LNCaP clone FGC (cell line): ENCODE measurements around the gene ADGRD1.

ENCODE experiments used
- DNase-seq: peaks from one replicate; pipeline ENCODE4 v3.0.0-alpha.2; 2011; ENCODE audit warnings: low read depth
- H3K4me3 ChIP-seq: 2 replicates; pipeline ENCODE4 v1.5.1; 2011; ENCODE audit warnings: mild to moderate bottlenecking, low read depth, low read length, control low read depth
- TF ChIP-seq, protein P1 (sequence below): IDR thresholded peaks from 2 replicates; pipeline ENCODE4 v1.5.1; 2012; ENCODE audit warnings: mild to moderate bottlenecking; ENCODE audit not compliant: control insufficient read depth, insufficient read depth; ENCODE audit errors: extremely low read depth

ADGRD1 gene

DNA sequence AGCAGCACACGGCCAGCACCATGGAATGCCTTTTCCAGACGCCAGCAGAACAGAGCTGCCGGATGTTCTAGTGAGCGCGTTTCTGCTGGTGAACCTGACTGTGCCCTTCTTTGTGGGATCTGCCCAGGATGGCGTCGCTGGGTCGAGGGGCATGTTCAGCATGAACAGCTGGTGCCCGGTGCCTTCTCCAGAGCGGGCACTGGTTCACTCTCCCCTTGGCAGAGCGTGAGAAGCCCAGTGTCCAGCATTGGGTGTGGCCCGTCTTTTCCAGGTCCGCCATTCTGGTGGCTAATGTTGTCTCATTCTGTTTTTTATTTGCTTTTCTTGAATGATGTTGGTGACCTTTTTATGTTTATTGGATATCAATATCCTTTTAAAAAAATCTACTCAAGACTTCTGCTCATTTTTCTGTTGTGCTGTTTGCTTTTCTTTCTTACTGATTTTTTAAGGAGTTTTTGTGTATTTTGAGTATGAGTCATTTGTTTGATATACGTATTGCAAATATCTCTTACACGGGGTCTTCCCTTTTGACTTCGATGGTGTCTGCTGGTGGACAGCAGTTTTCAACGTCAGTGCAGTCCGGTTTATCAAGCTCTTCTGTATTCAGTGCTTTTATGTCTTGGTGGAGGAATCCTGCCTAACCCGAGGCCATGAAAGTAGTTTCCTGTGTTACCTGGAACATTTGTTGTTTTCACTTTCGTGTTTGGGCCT lies 74.3 kb downstream of the ADGRD1 start:
- TF ChIP-seq, protein P1, sequence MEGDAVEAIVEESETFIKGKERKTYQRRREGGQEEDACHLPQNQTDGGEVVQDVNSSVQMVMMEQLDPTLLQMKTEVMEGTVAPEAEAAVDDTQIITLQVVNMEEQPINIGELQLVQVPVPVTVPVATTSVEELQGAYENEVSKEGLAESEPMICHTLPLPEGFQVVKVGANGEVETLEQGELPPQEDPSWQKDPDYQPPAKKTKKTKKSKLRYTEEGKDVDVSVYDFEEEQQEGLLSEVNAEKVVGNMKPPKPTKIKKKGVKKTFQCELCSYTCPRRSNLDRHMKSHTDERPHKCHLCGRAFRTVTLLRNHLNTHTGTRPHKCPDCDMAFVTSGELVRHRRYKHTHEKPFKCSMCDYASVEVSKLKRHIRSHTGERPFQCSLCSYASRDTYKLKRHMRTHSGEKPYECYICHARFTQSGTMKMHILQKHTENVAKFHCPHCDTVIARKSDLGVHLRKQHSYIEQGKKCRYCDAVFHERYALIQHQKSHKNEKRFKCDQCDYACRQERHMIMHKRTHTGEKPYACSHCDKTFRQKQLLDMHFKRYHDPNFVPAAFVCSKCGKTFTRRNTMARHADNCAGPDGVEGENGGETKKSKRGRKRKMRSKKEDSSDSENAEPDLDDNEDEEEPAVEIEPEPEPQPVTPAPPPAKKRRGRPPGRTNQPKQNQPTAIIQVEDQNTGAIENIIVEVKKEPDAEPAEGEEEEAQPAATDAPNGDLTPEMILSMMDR = no peak
- H3K4me3 ChIP-seq = no peak overlapping the region
- DNase-seq = no peak

DNA sequence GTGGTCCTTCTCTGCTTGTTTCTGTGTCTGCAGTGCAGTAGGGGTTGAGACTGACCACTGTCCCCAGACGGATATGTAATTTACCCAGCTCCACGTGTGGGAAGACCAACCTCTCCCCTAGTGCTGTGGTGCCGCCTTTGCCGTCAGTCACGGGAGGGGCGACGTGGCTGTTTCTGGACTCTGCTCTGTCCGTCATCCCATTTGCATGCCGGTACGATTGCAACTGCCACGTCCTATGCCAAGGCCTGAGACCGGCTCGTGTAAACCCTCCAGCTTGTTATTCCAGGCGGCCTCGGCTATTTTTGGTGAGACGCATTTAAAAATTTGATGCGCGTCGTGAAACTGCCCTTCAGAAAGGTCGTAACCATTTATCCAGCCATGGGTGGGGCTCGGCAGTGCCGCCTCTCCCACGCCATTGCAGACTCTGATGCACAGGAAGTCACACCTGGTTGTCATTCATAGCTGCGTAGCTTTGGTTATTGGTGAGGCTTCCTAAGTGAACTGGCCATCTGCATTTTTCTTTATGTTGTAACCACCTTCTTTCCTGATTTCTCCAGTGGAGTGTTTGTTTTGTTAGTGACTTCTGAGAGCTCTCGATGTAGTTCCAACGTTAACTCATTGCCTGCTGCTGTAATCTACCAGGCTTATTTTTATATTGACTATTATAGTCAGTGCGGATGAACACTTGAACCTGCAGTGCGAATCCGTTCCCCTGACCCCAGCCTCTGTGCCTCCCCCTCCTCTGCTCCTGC lies 75.1 kb downstream of the ADGRD1 start:
- DNase-seq = no peak
- TF ChIP-seq, protein P1 = no peak
- no peak overlapping the region for H3K4me3 ChIP-seq

DNA sequence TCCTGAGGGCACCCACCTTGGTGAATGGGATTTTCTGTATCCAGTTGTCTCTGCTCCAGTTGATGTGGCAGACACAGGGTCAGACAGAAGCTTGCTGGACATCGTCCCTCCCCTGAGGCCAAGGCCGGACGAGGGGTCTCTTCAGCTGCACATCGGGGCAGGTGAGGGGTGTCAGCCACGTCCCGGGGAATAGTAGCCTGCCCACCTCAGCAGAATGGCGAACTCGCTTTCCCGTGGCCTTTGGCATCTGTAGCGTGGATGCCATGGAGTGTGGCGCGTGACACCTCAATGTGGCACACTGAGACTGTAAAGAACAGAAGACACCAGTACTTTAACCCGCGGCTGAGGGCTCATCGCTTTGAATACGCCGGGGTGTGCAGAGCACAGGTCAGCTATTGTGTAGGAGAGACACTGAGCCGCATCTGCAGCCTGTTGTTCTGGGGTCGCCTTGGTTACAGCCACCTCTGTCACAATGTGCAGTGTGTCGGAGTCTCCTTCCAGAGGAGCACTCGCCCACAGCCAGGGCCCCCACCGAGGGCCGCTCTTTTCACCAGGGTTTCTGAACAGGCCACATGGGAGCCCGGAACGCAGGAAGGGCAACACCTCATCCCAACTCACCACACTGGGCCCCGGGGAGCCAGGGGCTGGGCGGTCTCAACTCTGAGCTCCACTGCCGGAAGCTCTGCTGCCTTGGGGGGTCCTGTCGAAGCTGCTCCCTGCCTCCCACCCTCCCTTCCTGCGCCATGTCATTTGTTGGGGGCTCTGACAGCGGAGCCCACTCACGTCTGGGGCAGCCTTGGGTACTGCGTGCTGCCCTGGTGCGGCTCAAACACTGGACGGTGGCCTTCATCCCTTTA lies 77.0 kb downstream of the ADGRD1 start:
- no peak overlapping the region for H3K4me3 ChIP-seq
- DNase-seq = no peak
- TF ChIP-seq, protein P1 = no peak

DNA sequence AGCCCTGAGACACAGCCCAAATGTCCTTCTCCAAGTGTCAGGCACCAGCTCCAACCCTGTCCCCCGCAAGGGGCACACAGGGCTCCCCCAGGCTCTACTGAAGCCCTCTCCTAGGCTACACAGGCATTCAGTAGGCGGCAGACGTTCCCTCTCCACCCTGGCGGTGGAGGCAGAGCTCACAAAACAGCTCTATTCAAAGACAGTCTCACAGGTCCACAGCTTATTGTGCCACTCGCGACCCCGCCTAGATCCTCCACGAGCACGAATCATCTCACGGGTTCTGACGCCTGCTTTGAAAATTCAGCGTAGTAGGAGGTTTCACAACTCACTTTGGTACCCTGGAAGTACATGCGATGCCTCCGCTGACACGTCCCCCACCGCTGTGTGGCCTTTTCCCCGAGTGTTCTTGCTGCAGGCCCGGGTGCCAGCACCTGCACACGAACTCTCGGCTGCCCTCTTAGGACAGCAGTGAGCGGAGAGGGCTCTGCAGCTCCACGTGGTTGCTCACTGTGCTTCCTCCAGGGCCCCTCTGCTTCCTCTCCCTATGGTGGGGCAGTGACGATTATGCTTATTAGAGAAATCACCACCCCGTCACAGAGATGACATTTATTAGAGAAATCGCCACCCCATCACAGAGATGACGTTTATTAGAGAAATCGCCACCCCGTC lies 78.5 kb downstream of the ADGRD1 start:
- H3K4me3 ChIP-seq = no peak overlapping the region
- no peak for DNase-seq
- TF ChIP-seq, protein P1 = no peak

DNA sequence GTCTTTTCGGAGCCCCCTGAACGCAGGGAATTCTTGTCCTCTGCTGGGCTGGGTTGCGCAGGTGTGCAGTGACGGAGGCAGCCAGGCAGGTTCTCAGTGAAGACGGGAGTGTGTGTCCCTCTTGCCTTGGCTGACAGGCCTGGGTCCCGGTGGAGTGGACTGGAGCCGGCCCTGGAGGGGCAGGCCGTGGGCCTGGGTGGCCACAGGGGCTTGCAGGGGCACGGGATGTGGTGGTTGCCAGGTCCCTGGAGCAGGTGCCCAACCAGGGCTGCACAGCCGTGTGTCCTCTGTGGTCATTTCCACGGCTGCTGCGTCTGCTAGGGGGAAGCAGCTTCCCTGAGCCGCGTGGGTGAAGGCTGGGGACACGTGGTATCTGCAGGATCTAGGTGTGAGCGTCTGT lies 79.8 kb downstream of the ADGRD1 start:
- TF ChIP-seq, protein P1 = no peak
- no peak overlapping the region for H3K4me3 ChIP-seq

DNA sequence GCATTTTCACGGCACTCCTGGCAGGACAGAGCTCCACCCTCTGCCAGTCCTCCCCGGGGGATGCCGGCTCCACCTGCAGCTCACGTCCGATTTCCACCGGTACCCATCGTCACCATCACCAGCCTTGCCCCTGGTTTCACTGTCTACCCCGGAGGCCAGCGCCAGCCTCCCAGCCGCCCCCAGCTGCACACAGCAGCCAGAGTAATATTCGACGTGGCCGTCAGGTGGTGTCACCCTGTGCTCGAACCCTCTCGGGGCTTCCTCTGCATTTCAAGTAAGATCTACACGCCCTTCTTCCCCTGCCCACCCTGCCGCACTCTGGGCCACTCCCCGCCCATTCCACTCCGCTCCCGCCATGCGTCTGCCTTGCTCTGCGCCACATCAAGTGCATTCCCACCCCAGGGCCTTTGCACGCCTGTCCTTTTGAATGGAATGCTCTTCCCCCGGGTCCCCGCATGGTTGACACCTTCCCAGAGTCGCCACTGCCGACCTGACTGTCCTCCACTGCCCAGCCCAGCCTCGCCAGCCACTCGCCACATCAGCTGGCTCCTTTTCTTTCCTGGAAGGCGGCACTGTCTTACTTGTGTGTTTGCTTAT lies 80.3 kb downstream of the ADGRD1 start:
- H3K4me3 ChIP-seq = no peak overlapping the region
- TF ChIP-seq, protein P1 = no peak
- DNase-seq = no peak

More for the DNA sequence above, 79.8 kb downstream of the ADGRD1 start:
- no peak for DNase-seq
